GM12873 (cell line): ENCODE measurements around the gene RNF144A.

Experiments used
- TF ChIP-seq, protein P1 (sequence below): IDR thresholded peaks from 2 replicates; pipeline ENCODE4 v1.5.1; 2012; ENCODE audit warnings: low read depth, mild to moderate bottlenecking, moderate library complexity, low read length, control low read depth; ENCODE audit not compliant: insufficient read depth; ENCODE audit errors: missing control alignments

Gene RNF144A

DNA sequence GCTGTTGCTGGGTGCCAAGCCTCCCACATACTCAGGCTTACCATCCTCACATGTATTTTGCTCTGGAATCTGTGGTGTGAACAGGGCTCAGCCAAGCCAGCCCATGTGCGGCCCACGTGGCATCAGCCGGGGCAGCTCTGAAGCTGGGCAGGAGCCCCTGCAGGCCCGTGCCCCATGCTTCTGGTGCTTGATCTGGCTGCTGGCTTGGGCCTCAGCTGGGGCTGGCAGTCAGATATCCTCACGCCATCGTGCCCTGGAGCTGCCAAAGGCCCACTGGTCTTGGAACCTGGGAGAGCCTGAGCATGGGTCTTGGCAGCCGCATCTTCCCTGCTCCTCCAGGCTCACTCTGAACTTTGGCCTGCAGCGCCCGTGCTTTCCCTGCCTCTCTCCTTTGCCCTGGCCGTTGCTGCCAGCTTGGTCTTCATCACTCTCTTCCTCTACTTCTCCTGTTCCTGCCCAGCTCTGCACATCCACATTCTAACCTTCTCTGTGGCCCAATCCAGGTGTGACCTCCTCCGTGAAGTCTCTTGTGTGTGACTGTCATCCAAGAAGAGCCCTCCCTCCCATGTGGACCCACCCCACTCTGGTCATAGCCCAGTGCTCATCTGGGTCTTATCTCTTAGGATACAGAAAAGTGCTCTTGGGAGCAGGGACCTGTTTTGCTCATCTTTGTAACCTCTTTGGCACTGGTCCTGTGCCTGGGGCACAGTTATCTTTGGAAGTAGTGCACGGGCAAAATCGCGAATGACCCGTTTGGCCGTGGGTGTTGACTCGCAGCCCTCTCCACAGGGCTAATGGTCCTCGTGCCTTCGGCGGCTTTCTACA, 116.1 kb downstream of the RNF144A start:
- TF ChIP-seq, protein P1, sequence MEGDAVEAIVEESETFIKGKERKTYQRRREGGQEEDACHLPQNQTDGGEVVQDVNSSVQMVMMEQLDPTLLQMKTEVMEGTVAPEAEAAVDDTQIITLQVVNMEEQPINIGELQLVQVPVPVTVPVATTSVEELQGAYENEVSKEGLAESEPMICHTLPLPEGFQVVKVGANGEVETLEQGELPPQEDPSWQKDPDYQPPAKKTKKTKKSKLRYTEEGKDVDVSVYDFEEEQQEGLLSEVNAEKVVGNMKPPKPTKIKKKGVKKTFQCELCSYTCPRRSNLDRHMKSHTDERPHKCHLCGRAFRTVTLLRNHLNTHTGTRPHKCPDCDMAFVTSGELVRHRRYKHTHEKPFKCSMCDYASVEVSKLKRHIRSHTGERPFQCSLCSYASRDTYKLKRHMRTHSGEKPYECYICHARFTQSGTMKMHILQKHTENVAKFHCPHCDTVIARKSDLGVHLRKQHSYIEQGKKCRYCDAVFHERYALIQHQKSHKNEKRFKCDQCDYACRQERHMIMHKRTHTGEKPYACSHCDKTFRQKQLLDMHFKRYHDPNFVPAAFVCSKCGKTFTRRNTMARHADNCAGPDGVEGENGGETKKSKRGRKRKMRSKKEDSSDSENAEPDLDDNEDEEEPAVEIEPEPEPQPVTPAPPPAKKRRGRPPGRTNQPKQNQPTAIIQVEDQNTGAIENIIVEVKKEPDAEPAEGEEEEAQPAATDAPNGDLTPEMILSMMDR = no peak

DNA sequence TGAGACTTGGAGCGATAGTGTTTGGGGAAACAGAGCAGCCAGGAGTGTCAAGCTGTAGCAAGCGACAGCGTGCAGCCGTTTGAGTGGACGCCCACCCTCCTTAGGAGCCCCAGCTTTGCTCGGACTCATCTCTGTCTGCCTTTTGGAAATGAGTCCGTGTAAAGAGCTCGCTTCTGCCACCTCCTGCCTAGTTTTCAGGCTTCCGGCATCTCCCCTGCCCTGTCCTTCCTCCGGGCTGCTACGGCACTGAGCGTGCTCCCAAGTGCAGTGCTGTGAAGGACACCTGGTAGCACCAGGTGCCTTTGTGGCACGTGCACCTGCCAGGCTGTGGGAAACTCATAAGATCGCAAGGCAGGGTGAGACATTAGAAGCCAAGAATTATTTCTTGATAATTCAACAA, 117.1 kb downstream of the RNF144A start:
- TF ChIP-seq, protein P1 = no peak

DNA sequence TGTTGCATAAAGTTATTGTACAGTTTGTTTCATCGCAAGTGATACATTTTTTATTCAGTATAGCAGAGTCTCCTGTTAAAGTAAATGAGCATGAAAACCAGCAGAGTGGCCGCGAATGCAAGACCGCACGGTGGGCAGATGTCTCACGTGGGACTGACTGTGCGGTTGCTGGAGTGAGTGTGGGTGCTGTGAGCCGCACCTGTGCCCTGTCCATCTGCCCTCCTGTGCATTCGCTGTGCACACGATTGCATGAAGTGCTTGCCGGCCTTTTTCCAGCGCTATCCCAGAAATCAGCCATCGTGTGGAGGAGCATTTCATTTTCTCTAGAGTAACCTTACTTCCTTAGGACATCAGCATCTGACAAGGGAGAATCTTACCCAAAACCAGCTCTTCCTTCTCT, 118.7 kb downstream of the RNF144A start:
- TF ChIP-seq, protein P1 = no peak

DNA sequence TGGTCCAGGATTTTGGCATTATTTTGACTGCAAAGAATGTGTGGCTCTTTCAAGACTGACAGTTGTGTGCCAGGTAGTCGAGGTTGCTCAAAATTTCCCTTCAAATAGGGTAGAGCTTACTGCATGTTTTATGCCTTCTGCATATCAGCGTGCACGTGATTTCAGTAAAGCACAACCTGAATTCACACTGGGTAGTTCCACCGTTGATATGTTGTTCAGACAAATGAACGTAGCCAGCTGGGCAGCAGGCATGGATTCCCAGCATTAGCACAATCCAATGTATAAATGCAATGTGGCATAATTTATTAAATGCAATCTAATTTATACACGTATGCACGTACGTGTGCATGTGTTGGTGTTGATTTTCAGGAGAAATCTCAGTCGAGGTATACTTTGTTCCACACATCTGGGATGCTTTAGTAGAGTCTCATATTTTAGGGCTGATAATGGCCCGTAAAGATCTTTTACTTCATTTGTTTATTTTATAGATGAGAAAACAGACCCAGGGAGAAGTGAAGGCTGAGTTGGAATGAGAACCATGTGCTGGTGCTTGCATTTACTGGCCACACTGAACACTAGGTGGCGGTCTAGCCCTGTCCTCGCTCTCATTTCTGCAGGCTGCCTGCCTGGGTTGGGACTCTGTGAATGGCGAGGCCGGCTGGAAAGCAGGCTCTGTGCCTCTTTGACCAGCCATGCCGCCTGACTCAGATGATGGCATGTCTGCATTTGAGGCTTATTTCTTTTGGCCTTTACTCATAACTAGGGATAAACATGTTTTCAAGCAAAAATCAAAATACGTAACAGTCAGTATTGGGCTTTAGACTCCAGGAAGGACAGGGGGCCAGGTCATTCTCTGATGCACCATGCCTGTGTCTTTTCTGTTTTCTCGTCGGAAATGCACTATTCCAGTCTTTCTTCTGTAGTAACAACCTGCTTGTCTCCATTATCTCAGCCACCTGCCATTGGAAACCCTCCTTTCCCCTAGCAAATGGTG, 120.4 kb downstream of the RNF144A start:
- TF ChIP-seq, protein P1 = peak; percentile 91

DNA sequence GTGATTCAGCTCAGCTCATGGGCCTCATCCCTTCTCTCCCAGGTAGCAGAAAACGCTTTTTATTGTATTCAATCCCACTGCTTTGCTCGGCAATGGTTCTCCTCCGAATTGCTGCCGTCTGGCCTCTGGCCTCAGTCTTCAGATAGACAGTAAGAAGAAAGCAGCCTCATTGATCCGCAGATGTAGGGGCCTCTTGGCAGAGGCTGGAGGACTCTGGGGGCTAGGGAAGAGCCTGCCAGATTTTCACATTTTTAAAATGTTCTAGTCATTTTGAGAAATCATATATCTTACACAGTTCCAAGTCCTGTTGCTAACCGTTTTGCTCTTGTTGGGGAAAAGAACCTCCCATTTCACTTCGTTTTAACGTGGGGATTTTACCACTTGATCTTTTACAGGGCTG, 123.3 kb downstream of the RNF144A start:
- TF ChIP-seq, protein P1 = no peak

DNA sequence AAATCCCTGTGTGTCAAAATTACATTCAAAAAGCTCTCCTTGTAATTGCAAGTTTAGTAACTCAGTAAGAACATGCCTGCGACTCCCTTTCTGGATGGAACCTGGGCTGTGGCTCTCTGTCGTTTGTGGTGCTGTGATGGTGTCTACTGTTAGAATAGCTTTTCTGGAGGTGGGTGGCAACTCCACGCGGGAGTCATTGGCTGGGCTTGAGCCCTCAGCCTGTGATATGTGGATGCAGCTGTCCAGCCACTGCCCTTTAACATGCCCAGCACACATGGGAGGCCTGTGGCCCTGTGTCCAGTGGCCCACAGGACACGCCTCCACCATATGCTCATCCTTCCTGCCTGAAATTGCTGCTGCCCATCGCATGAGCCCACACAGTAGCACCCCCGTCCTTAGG, 124.2 kb downstream of the RNF144A start:
- TF ChIP-seq, protein P1 = no peak

DNA sequence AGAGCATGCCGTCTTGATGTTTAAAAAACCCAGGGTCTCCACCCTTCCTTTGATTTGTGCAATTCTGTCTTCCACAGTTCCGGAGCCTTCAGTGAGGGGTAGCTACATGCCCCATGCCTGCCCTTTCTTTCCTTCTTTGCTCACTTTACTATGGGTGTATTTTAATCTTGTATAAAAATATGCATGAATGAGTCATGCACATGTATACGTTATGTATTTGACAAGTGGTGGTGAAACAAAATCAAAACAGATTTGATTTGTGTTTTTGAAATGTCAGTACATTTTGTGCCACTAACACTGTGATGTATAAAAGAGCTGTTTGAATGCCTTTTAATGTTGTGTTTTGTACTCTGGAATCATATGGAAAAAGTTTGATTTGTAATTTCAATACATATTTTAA, 126.5 kb downstream of the RNF144A start:
- TF ChIP-seq, protein P1 = no peak
